ENCODE data around the gene ARHGAP26. TPM values are rescaled to one million over a fixed set of nuclear protein-coding genes. Genes with fewer than 3 reads are reported as not detected.

ARHGAP26 gene
- total RNA-seq, 4 donors from 2014 or later: 61.0 to 76.7 (median 61.2) TPM

GRCh38 chr5:142958944-142959682 is 188.9 kb downstream of the ARHGAP26 start:
- Histone ChIP-seq H3K36me3 (no peaks in the 10 kb centered on the region), H3K4me1 (peaks cover 0 to 7% (median 2%) of the 10 kb centered on the region in 4 donors), H3K27ac (no peak overlapping the region), H3K27me3 (no peaks in the 10 kb centered on the region), H3K9me3 (no peaks in the 10 kb centered on the region), H3K4me3 (no peak overlapping the region)
- TF ChIP-seq, protein P1, sequence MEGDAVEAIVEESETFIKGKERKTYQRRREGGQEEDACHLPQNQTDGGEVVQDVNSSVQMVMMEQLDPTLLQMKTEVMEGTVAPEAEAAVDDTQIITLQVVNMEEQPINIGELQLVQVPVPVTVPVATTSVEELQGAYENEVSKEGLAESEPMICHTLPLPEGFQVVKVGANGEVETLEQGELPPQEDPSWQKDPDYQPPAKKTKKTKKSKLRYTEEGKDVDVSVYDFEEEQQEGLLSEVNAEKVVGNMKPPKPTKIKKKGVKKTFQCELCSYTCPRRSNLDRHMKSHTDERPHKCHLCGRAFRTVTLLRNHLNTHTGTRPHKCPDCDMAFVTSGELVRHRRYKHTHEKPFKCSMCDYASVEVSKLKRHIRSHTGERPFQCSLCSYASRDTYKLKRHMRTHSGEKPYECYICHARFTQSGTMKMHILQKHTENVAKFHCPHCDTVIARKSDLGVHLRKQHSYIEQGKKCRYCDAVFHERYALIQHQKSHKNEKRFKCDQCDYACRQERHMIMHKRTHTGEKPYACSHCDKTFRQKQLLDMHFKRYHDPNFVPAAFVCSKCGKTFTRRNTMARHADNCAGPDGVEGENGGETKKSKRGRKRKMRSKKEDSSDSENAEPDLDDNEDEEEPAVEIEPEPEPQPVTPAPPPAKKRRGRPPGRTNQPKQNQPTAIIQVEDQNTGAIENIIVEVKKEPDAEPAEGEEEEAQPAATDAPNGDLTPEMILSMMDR (IDR thresholded peaks at IDR 0.05): no peak
- TF ChIP-seq POLR2A (IDR thresholded peaks at IDR 0.05): no peak
- no peak for TF ChIP-seq EP300 (IDR thresholded peaks at IDR 0.05; ENCODE audit: low read depth)
- TF ChIP-seq POLR2AphosphoS5 (IDR thresholded peaks at IDR 0.05): no peak
- 100% methylated on average over 1 of the region's 1 CpG for WGBS, 2 donors (ENCODE audit: low coverage in 1 of 2)
- DNase-seq: no peak
- intact Hi-C loops (cut with DNase I; ENCODE audit: low total_unique reads): no loop called here
- in situ Hi-C loops (cut with MboI; ENCODE audit: low pct_ligation_motif_present in 1 of 4, low pct_unique_long_range_greater_than_20kb in 1 of 4, low sequenced_read_pairs in 3 of 4): no loop called here

GRCh38 chr5:142959683-142960657 is 189.8 kb downstream of the ARHGAP26 start:
- Histone ChIP-seq H3K27ac (no peak overlapping the region), H3K36me3 (no peaks in the 10 kb centered on the region), H3K9me3 (no peaks in the 10 kb centered on the region), H3K4me3 (no peak overlapping the region), H3K27me3 (no peaks in the 10 kb centered on the region), H3K4me1 (peaks cover 0 to 7% (median 2%) of the 10 kb centered on the region in 4 donors)
- TF ChIP-seq POLR2AphosphoS5 (IDR thresholded peaks at IDR 0.05) (no peak), POLR2A (IDR thresholded peaks at IDR 0.05) (no peak), EP300 (IDR thresholded peaks at IDR 0.05; ENCODE audit: low read depth) (no peak)
- TF ChIP-seq, protein P1 (IDR thresholded peaks at IDR 0.05): no peak
- WGBS, 2 donors (ENCODE audit: low coverage in 1 of 2): 94 to 97% methylated on average over 3 to 4 of the region's 4 CpGs
- in situ Hi-C loops (cut with MboI; ENCODE audit: low pct_ligation_motif_present in 1 of 4, low pct_unique_long_range_greater_than_20kb in 1 of 4, low sequenced_read_pairs in 3 of 4): no loop called here
- DNase-seq: no peak
- intact Hi-C loops (cut with DNase I; ENCODE audit: low total_unique reads): no loop called here

DNA sequence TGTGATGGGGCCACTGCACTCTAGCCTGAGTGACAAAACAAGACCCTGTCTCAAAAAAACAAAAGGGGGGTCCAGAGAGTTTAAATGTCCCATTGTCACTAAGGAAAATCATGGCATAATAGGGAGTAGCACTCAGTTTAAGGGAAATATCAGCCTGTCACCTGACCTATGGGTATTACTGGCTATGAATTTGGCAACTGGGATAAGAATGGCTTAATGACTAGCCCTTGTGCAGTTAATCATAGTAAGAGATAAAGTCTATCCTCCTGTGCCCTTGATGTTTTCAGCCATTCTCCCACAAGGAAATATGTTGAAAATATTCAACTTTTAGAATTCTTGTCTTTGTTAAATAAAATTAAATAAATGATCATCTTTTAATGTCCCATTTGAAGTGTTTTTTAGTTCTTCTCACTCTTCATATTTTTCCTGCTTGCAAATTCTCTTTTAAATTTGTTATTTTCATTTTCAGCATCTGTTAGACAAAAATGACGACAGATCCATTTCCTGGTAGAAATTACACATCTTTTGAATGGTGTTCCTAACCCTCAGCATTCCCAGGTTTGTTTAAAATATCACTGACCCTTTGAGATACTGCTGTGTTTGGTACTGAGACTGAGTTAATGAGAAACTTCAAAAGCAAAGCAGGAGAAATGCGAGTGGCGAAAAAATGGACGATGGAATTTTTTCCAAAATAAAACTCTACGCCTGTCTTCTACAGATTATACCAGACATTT is 191.4 kb downstream of the ARHGAP26 start:
- Histone ChIP-seq H3K27ac (no peak overlapping the region), H3K36me3 (no peaks in the 10 kb centered on the region), H3K27me3 (no peaks in the 10 kb centered on the region), H3K4me3 (no peak overlapping the region), H3K4me1 (peaks cover 0 to 7% (median 0%) of the 10 kb centered on the region in 4 donors), H3K9me3 (no peaks in the 10 kb centered on the region)
- WGBS, 2 donors (ENCODE audit: low coverage in 1 of 2): 91 to 96% methylated on average over 5 of the region's 5 CpGs
- no peak for DNase-seq
- intact Hi-C loops (cut with DNase I; ENCODE audit: low total_unique reads) (no loop called here), in situ Hi-C loops (cut with MboI; ENCODE audit: low pct_ligation_motif_present in 1 of 4, low pct_unique_long_range_greater_than_20kb in 1 of 4, low sequenced_read_pairs in 3 of 4) (no loop called here)
- TF ChIP-seq, protein P1 (IDR thresholded peaks at IDR 0.05): no peak
- TF ChIP-seq POLR2AphosphoS5 (IDR thresholded peaks at IDR 0.05): no peak
- no peak for TF ChIP-seq POLR2A (IDR thresholded peaks at IDR 0.05)
- no peak for TF ChIP-seq EP300 (IDR thresholded peaks at IDR 0.05; ENCODE audit: low read depth)

GRCh38 chr5:142962174-142962533 is 192.0 kb downstream of the ARHGAP26 start:
- Histone ChIP-seq H3K36me3 (no peaks in the 10 kb centered on the region), H3K9me3 (no peaks in the 10 kb centered on the region), H3K4me3 (no peak overlapping the region), H3K27me3 (no peaks in the 10 kb centered on the region), H3K4me1 (peaks cover 0 to 7% (median 0%) of the 10 kb centered on the region in 4 donors), H3K27ac (no peak overlapping the region)
- no peak for DNase-seq
- in situ Hi-C loops (cut with MboI; ENCODE audit: low pct_ligation_motif_present in 1 of 4, low pct_unique_long_range_greater_than_20kb in 1 of 4, low sequenced_read_pairs in 3 of 4) (no loop called here), intact Hi-C loops (cut with DNase I; ENCODE audit: low total_unique reads) (no loop called here)
- TF ChIP-seq, protein P1 (IDR thresholded peaks at IDR 0.05): no peak
- TF ChIP-seq EP300 (IDR thresholded peaks at IDR 0.05; ENCODE audit: low read depth): no peak
- no peak for TF ChIP-seq POLR2A (IDR thresholded peaks at IDR 0.05)
- TF ChIP-seq POLR2AphosphoS5 (IDR thresholded peaks at IDR 0.05): no peak
- WGBS, 2 donors (ENCODE audit: low coverage in 1 of 2): 80 to 85% methylated on average over 1 of the region's 1 CpG
